Measurements from ENCODE around the gene KPNA2. TPM values are rescaled to one million over a fixed set of nuclear protein-coding genes. Genes with fewer than 3 reads are reported as not detected.

KPNA2 gene
- total and polyA plus RNA-seq, 9 of the 15 experiments (the other 6 are each of a cell fraction or from before 2014, with no cell fraction given), result 132 to 984 (median 241) TPM

- TF ChIP-seq ETV5 (CRISPR knock-in tag; IDR thresholded peaks at IDR 0.05; ENCODE audit: low read depth) (no peak), MEIS2 (IDR thresholded peaks at IDR 0.05; ENCODE audit: partially characterized antibody) (no peak), E2F4 (CRISPR knock-in tag; IDR thresholded peaks at IDR 0.05; ENCODE audit: low read depth) (no peak), SOX6 (IDR thresholded peaks at IDR 0.05) (0 out of 2 replicates have a peak, but pooled peaks have one; percentile 33), YY1 (IDR thresholded peaks at IDR 0.05; ENCODE audit: borderline replicate concordance in 1 of 3, control insufficient read depth in 1 of 3, extremely low read depth in 1 of 3, insufficient read depth in 3 of 3, insufficient read length in 1 of 3, insufficient replicate concordance in 2 of 3, low read depth in 1 of 3, low read length in 2 of 3) (peak in 2 of 3 experiments; percentile 36 to 60), TBP (optimal IDR thresholded peaks at IDR 0.05; ENCODE audit: low read depth, low read length) (no peak), CREBBP (IDR thresholded peaks at IDR 0.05; ENCODE audit: low read depth, low read length) (no peak), ESRRB (CRISPR knock-in tag; IDR thresholded peaks at IDR 0.05; ENCODE audit: borderline replicate concordance) (no peak), SMAD3 (CRISPR knock-in tag; conservative IDR thresholded peaks at IDR 0.05) (no peak), TRIM24 (IDR thresholded peaks at IDR 0.05) (peak in 1 of 2 experiments; percentile 44; a peak in 1 of 4 replicates), ZNF655 (CRISPR knock-in tag; IDR thresholded peaks at IDR 0.05) (no peak)
- TF ChIP-seq, protein P1, sequence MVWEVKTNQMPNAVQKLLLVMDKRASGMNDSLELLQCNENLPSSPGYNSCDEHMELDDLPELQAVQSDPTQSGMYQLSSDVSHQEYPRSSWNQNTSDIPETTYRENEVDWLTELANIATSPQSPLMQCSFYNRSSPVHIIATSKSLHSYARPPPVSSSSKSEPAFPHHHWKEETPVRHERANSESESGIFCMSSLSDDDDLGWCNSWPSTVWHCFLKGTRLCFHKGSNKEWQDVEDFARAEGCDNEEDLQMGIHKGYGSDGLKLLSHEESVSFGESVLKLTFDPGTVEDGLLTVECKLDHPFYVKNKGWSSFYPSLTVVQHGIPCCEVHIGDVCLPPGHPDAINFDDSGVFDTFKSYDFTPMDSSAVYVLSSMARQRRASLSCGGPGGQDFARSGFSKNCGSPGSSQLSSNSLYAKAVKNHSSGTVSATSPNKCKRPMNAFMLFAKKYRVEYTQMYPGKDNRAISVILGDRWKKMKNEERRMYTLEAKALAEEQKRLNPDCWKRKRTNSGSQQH (CRISPR knock-in tag; IDR thresholded peaks at IDR 0.05), result 0 out of 2 replicates have a peak, but pooled peaks have one; percentile 27
These were observed 24.3 kb upstream of the KPNA2 start (continued) for GRCh38 chr17:68011199-68011665.

All from K562 (cell line).